ENCODE measurements around the gene SERINC5.
A peak's percentile ranks its signal among the peaks of the same experiment; 100 is the strongest.

Gene SERINC5

GRCh38 chr5:80251636-80252035 lies 4.2 kb downstream of the SERINC5 start:
- DNase-seq (ENCODE audit: low spot score) = no peak
- Histone ChIP-seq H3K27me3 (ENCODE audit: control insufficient read depth in 3 of 3, insufficient read depth in 3 of 3, low read depth in 1 of 3, low read length in 3 of 3) (peaks cover 0 to 8% (median 0%) of the 10 kb centered on the region in 3 experiments), H3K79me1 (ENCODE audit: low read depth, low read length) (peaks cover 9% of the 10 kb centered on the region), H2BK120ac (ENCODE audit: low read depth, low read length) (no peak overlapping the region), H3K4me3 (ENCODE audit: low read length in 2 of 2) (no peak overlapping the region), H3K36me3 (replicated peaks in 1 of 2; ENCODE audit: control insufficient read depth in 2 of 2, insufficient read depth in 2 of 2, low read length in 2 of 2) (no peaks in the 10 kb centered on the region), H3K9ac (ENCODE audit: low read depth, low read length, poor library complexity) (no peak overlapping the region), H2BK5ac (ENCODE audit: low read length) (no peak overlapping the region), H3K14ac (ENCODE audit: low read length) (no peak overlapping the region), H3K18ac (ENCODE audit: low read length) (no peak overlapping the region), H2BK12ac (ENCODE audit: low read length) (no peak overlapping the region), H2AK5ac (ENCODE audit: low read depth, low read length) (no peak overlapping the region), H2BK15ac (ENCODE audit: low read length) (no peak overlapping the region), H3K4me1 (ENCODE audit: control insufficient read depth in 2 of 2, insufficient read depth in 1 of 2, low read depth in 1 of 2, low read length in 2 of 2) (peaks cover 14 to 26% of the 10 kb centered on the region in 2 donors), H4K8ac (ENCODE audit: low read depth, low read length) (no peak overlapping the region), H2AFZ (ENCODE audit: low read length) (no peak overlapping the region), H4K91ac (ENCODE audit: low read depth, low read length, poor library complexity) (no peak overlapping the region), H3K27ac (replicated peaks; ENCODE audit: low read length) (no peak overlapping the region), H3K9me3 (replicated peaks in 1 of 2; ENCODE audit: control insufficient read depth in 2 of 2, insufficient read depth in 1 of 2, low read depth in 1 of 2, low read length in 2 of 2) (no peaks in the 10 kb centered on the region), H3K4me2 (ENCODE audit: insufficient read depth, low read length, poor library complexity, severe bottlenecking) (no peak overlapping the region), H3K4ac (ENCODE audit: low read length) (no peak overlapping the region), H3K23ac (ENCODE audit: low read depth, low read length, poor library complexity) (no peak overlapping the region)
- no CpG with 5 or more reads among the region's 8 CpGs for WGBS, 2 donors (ENCODE audit: extremely low coverage in 2 of 2, insufficient read length in 2 of 2, insufficient replicate concordance in 1 of 2)

DNA sequence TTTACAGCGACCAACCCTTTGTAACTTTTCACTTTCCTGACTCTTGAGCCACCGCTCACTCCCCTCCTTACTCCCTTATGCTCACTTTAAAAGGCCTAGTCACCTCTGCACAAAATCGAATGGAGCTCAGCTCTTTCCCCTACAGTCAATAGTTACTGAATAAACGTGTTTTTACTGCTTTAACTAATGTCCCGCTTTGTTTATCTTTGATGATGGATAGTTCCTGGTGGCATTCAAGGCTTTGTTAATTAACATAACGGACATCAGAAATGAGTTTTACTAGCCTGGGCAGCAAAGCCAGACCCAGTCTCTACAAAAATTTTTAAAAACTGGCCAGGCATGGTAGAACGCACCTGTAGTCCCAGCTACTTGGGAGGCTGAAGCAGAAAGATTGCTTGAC lies 5.0 kb downstream of the SERINC5 start:
- no peak overlapping the region for H2BK5ac ChIP-seq (ENCODE audit: low read length)
- H2AK5ac ChIP-seq (ENCODE audit: low read depth, low read length) = no peak overlapping the region
- peaks cover 9% of the 10 kb centered on the region for H3K79me1 ChIP-seq (ENCODE audit: low read depth, low read length)
- peak overlapping the region; percentile 51 for H3K27ac ChIP-seq (replicated peaks; ENCODE audit: low read length)
- peaks cover 21 to 26% of the 10 kb centered on the region in 2 donors for H3K4me1 ChIP-seq (ENCODE audit: control insufficient read depth in 2 of 2, insufficient read depth in 1 of 2, low read depth in 1 of 2, low read length in 2 of 2)
- H4K8ac ChIP-seq (ENCODE audit: low read depth, low read length) = no peak overlapping the region
- no peak overlapping the region for H3K4ac ChIP-seq (ENCODE audit: low read length)
- no peak overlapping the region for H4K91ac ChIP-seq (ENCODE audit: low read depth, low read length, poor library complexity)
- H3K23ac ChIP-seq (ENCODE audit: low read depth, low read length, poor library complexity) = no peak overlapping the region
- H3K9ac ChIP-seq (ENCODE audit: low read depth, low read length, poor library complexity) = no peak overlapping the region
- no peak overlapping the region for H3K4me2 ChIP-seq (ENCODE audit: insufficient read depth, low read length, poor library complexity, severe bottlenecking)
- no peak overlapping the region for H3K18ac ChIP-seq (ENCODE audit: low read length)
- H2BK120ac ChIP-seq (ENCODE audit: low read depth, low read length) = no peak overlapping the region
- no peaks in the 10 kb centered on the region for H3K9me3 ChIP-seq (replicated peaks in 1 of 2; ENCODE audit: control insufficient read depth in 2 of 2, insufficient read depth in 1 of 2, low read depth in 1 of 2, low read length in 2 of 2)
- DNase-seq (ENCODE audit: low spot score) = no peak
- no peak overlapping the region for H2AFZ ChIP-seq (ENCODE audit: low read length)
- no CpG with 5 or more reads among the region's 7 CpGs for WGBS, 2 donors (ENCODE audit: extremely low coverage in 2 of 2, insufficient read length in 2 of 2, insufficient replicate concordance in 1 of 2)
- no peaks in the 10 kb centered on the region for H3K36me3 ChIP-seq (replicated peaks in 1 of 2; ENCODE audit: control insufficient read depth in 2 of 2, insufficient read depth in 2 of 2, low read length in 2 of 2)
- no peak overlapping the region for H3K4me3 ChIP-seq (ENCODE audit: low read length in 2 of 2)
- H2BK12ac ChIP-seq (ENCODE audit: low read length) = no peak overlapping the region
- H3K27me3 ChIP-seq (ENCODE audit: control insufficient read depth in 3 of 3, insufficient read depth in 3 of 3, low read depth in 1 of 3, low read length in 3 of 3) = peaks cover 0 to 8% (median 0%) of the 10 kb centered on the region in 3 experiments
- no peak overlapping the region for H2BK15ac ChIP-seq (ENCODE audit: low read length)
- no peak overlapping the region for H3K14ac ChIP-seq (ENCODE audit: low read length)

- H3K18ac ChIP-seq (ENCODE audit: low read length) = no peak overlapping the region
- DNase-seq (ENCODE audit: low spot score) = no peak
- H3K36me3 ChIP-seq (replicated peaks in 1 of 2; ENCODE audit: control insufficient read depth in 2 of 2, insufficient read depth in 2 of 2, low read length in 2 of 2) = no peaks in the 10 kb centered on the region
- H2AFZ ChIP-seq (ENCODE audit: low read length) = no peak overlapping the region
- H3K9ac ChIP-seq (ENCODE audit: low read depth, low read length, poor library complexity) = no peak overlapping the region
- no peak overlapping the region for H2BK120ac ChIP-seq (ENCODE audit: low read depth, low read length)
- no peak overlapping the region for H2BK12ac ChIP-seq (ENCODE audit: low read length)
- no peak overlapping the region for H3K4ac ChIP-seq (ENCODE audit: low read length)
- H3K27me3 ChIP-seq (ENCODE audit: control insufficient read depth in 3 of 3, insufficient read depth in 3 of 3, low read depth in 1 of 3, low read length in 3 of 3) = peaks cover 0 to 8% (median 0%) of the 10 kb centered on the region in 3 experiments
- no peak overlapping the region for H2BK5ac ChIP-seq (ENCODE audit: low read length)
- no peak overlapping the region for H3K14ac ChIP-seq (ENCODE audit: low read length)
- no peak overlapping the region for H3K4me3 ChIP-seq (ENCODE audit: low read length in 2 of 2)
- no peak overlapping the region for H3K4me2 ChIP-seq (ENCODE audit: insufficient read depth, low read length, poor library complexity, severe bottlenecking)
- no peak overlapping the region for H3K23ac ChIP-seq (ENCODE audit: low read depth, low read length, poor library complexity)
- no peak overlapping the region for H4K8ac ChIP-seq (ENCODE audit: low read depth, low read length)
- H3K27ac ChIP-seq (replicated peaks; ENCODE audit: low read length) = no peak overlapping the region
- no CpG with 5 or more reads among the region's 1 CpG for WGBS, 2 donors (ENCODE audit: extremely low coverage in 2 of 2, insufficient read length in 2 of 2, insufficient replicate concordance in 1 of 2)
- H2BK15ac ChIP-seq (ENCODE audit: low read length) = no peak overlapping the region
- H3K4me1 ChIP-seq (ENCODE audit: control insufficient read depth in 2 of 2, insufficient read depth in 1 of 2, low read depth in 1 of 2, low read length in 2 of 2) = peaks cover 21 to 31% of the 10 kb centered on the region in 2 donors
- no peak overlapping the region for H4K91ac ChIP-seq (ENCODE audit: low read depth, low read length, poor library complexity)
- H3K9me3 ChIP-seq (replicated peaks in 1 of 2; ENCODE audit: control insufficient read depth in 2 of 2, insufficient read depth in 1 of 2, low read depth in 1 of 2, low read length in 2 of 2) = no peaks in the 10 kb centered on the region
- H2AK5ac ChIP-seq (ENCODE audit: low read depth, low read length) = no peak overlapping the region
- H3K79me1 ChIP-seq (ENCODE audit: low read depth, low read length) = peaks cover 7% of the 10 kb centered on the region
Observed at GRCh38 chr5:80249901-80250300, 5.9 kb downstream of the SERINC5 start.

DNA sequence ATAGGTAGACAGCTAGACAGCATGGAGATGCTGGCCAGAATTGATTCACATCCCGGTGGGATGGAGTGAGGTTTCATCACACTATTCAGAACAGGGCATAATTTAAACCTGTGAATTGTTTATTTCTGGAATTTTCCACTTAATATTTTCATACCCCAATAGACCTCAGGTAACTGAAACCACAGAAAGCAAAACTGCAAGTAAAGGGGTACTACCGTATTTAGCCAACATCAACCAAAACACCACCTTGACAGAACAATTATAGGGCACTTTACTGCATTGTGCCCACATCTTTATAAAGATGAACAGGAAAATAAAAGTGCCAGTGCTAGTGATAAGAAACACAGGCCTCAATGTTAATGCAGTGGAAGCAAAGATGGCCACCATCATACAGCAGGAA lies 7.5 kb downstream of the SERINC5 start:
- Histone ChIP-seq H3K27ac (replicated peaks; ENCODE audit: low read length) (peak overlapping the region; percentile 87), H3K27me3 (ENCODE audit: control insufficient read depth in 3 of 3, insufficient read depth in 3 of 3, low read depth in 1 of 3, low read length in 3 of 3) (no peaks in the 10 kb centered on the region), H3K9me3 (replicated peaks in 1 of 2; ENCODE audit: control insufficient read depth in 2 of 2, insufficient read depth in 1 of 2, low read depth in 1 of 2, low read length in 2 of 2) (no peaks in the 10 kb centered on the region), H3K9ac (ENCODE audit: low read depth, low read length, poor library complexity) (no peak overlapping the region), H3K4ac (ENCODE audit: low read length) (no peak overlapping the region), H3K23ac (ENCODE audit: low read depth, low read length, poor library complexity) (no peak overlapping the region), H3K79me1 (ENCODE audit: low read depth, low read length) (peaks cover 2% of the 10 kb centered on the region), H3K14ac (ENCODE audit: low read length) (no peak overlapping the region), H3K36me3 (replicated peaks in 1 of 2; ENCODE audit: control insufficient read depth in 2 of 2, insufficient read depth in 2 of 2, low read length in 2 of 2) (no peaks in the 10 kb centered on the region), H3K4me2 (ENCODE audit: insufficient read depth, low read length, poor library complexity, severe bottlenecking) (no peak overlapping the region), H2AFZ (ENCODE audit: low read length) (no peak overlapping the region), H3K4me3 (ENCODE audit: low read length in 2 of 2) (no peak overlapping the region), H2BK12ac (ENCODE audit: low read length) (no peak overlapping the region), H2BK120ac (ENCODE audit: low read depth, low read length) (no peak overlapping the region), H2AK5ac (ENCODE audit: low read depth, low read length) (no peak overlapping the region), H2BK15ac (ENCODE audit: low read length) (no peak overlapping the region), H3K4me1 (ENCODE audit: control insufficient read depth in 2 of 2, insufficient read depth in 1 of 2, low read depth in 1 of 2, low read length in 2 of 2) (peaks cover 15 to 28% of the 10 kb centered on the region in 2 donors), H2BK5ac (ENCODE audit: low read length) (no peak overlapping the region), H4K8ac (ENCODE audit: low read depth, low read length) (no peak overlapping the region), H3K18ac (ENCODE audit: low read length) (no peak overlapping the region), H4K91ac (ENCODE audit: low read depth, low read length, poor library complexity) (no peak overlapping the region)
- DNase-seq (ENCODE audit: low spot score) = no peak
- WGBS, 2 donors (ENCODE audit: extremely low coverage in 2 of 2, insufficient read length in 2 of 2, insufficient replicate concordance in 1 of 2) = no CpG with 5 or more reads among the region's 2 CpGs

All from neuronal stem cell (in vitro differentiated cells).